Esophagus muscularis mucosa (tissue), 4 donors: ENCODE data around the gene UBE3D. TPM values are rescaled to one million over a fixed set of nuclear protein-coding genes. Genes with fewer than 3 reads are reported as not detected.
A peak's percentile ranks its signal among the peaks of the same experiment; 100 is the strongest.

Experiments used
- DNase-seq: peaks from one replicate; pipeline ENCODE4 v3.0.0-alpha.2; 2017; ENCODE audit errors: extremely low spot score
- H3K27ac ChIP-seq, 4 donors: fragments of 200-600 bp; sonication (generic); replicated peaks in 1 of 4; 1 replicate in 3 of 4; 2 replicates in 1 of 4; pipeline ENCODE4 v1.5.1; 2016 to 2019; ENCODE audit warnings: mild to moderate bottlenecking in 1 of 4
- H3K27me3 ChIP-seq, 4 donors: fragments of 200-600 bp; sonication (generic); one replicate each; pipeline versions ENCODE4 v1.5.1 to v1.6.0; 2016 to 2019
- H3K36me3 ChIP-seq, 4 donors: fragments of 200-600 bp; sonication (generic); one replicate each; pipeline ENCODE4 v1.5.1; 2016 to 2019
- H3K4me1 ChIP-seq, 4 donors: fragments of 200-600 bp; sonication (generic); one replicate each; pipeline ENCODE4 v1.5.1; 2016 to 2019
- H3K4me3 ChIP-seq, 4 donors: fragments of 200-600 bp; sonication (generic); 1 replicate in 2 of 4; 2 replicates in 2 of 4; pipeline ENCODE4 v1.5.1; 2016 to 2019; ENCODE audit warnings: mild to moderate bottlenecking in 4 of 4, moderate library complexity in 1 of 4
- H3K9me3 ChIP-seq, 4 donors: fragments of 200-600 bp; sonication (generic); 1 replicate in 3 of 4; 2 replicates in 1 of 4; pipeline ENCODE4 v1.5.1; 2016 to 2019
- CTCF ChIP-seq, 3 experiments: fragments of 200-600 bp in 2 of 3; fragments of 450-650 bp in 1 of 3; sonication (generic) in 2 of 3; IDR thresholded peaks; one replicate each; pipeline ENCODE4 v1.5.1; 2017 to 2019; ENCODE audit warnings: antibody characterized with exemption in 3 of 3, mild to moderate bottlenecking in 2 of 3, moderate library complexity in 1 of 3
- EP300 ChIP-seq: sonication (generic); formaldehyde crosslinking; IDR thresholded peaks from one replicate; pipeline ENCODE4 v1.6.1; 2017; ENCODE audit warnings: antibody characterized with exemption
- POLR2A ChIP-seq: fragments of 450-650 bp; IDR thresholded peaks from one replicate; pipeline ENCODE4 v1.6.1; 2017; ENCODE audit warnings: antibody characterized with exemption, moderate library complexity, mild to moderate bottlenecking, low read depth
- POLR2AphosphoS5 ChIP-seq, 2 donors: sonication (generic); formaldehyde crosslinking; IDR thresholded peaks; one replicate each; pipeline ENCODE4 v1.6.1; 2017; ENCODE audit warnings: antibody characterized with exemption in 2 of 2
- WGBS: methylation state at CpG from one replicate; pipeline ENCODE4 v1.1.5; 2018; 5-methylcytosine and 5-hydroxymethylcytosine counted together
- intact Hi-C: fragments of 100-400 bp; cut with DNase I; formaldehyde crosslinking; loops from one replicate; pipeline ENCODE4 v1.15.1; 2023
- total RNA-seq, 4 donors: library from RNA; depleted of rRNA; stranded (reverse); fragments of >200 nt; gene quantifications; one replicate each; pipeline versions ENCODE4 v1.1.0 to v1.2.1, GENCODE V29; 2016

Gene UBE3D
- total RNA-seq, 4 donors from 2014 or later = 5.3 to 10.0 (median 6.4) TPM

GRCh38 chr6:82908661-82909060, 157.0 kb downstream of the UBE3D start:
- Histone ChIP-seq H3K36me3 (no peaks in the 10 kb centered on the region), H3K27ac (peak overlapping the region in 3 of 4 donors; percentile 8 to 57 (median 10)), H3K9me3 (no peaks in the 10 kb centered on the region), H3K4me1 (peaks cover 8 to 56% (median 43%) of the 10 kb centered on the region in 4 donors), H3K27me3 (no peaks in the 10 kb centered on the region), H3K4me3 (no peak overlapping the region)
- intact Hi-C loops = no loop called here
- TF ChIP-seq POLR2A = no peak
- TF ChIP-seq CTCF (IDR thresholded peaks at IDR 0.05) = no peak
- no peak for TF ChIP-seq EP300
- TF ChIP-seq POLR2AphosphoS5 (IDR thresholded peaks at IDR 0.05) = no peak
- no peak for DNase-seq
- 43% methylated on average over 2 of the region's 2 CpGs for WGBS

- Histone ChIP-seq H3K4me3 (no peak overlapping the region), H3K27me3 (no peaks in the 10 kb centered on the region), H3K4me1 (peaks cover 8 to 55% (median 43%) of the 10 kb centered on the region in 4 donors), H3K36me3 (no peaks in the 10 kb centered on the region), H3K27ac (peak overlapping the region in 2 of 4 donors; percentile 7 to 20), H3K9me3 (no peaks in the 10 kb centered on the region)
- TF ChIP-seq EP300 (no peak), POLR2A (no peak), POLR2AphosphoS5 (IDR thresholded peaks at IDR 0.05) (no peak), CTCF (IDR thresholded peaks at IDR 0.05) (no peak)
- intact Hi-C loops = no loop called here
- no peak for DNase-seq
- 5% methylated on average over 1 of the region's 1 CpG for WGBS
Measured at GRCh38 chr6:82906951-82907350, 158.7 kb downstream of the UBE3D start.

- no peak for DNase-seq
- Histone ChIP-seq H3K9me3 (no peaks in the 10 kb centered on the region), H3K4me1 (peaks cover 8 to 55% (median 39%) of the 10 kb centered on the region in 4 donors), H3K36me3 (no peaks in the 10 kb centered on the region), H3K4me3 (no peak overlapping the region), H3K27ac (peak overlapping the region in 2 of 4 donors; percentile 7 to 20), H3K27me3 (no peaks in the 10 kb centered on the region)
- intact Hi-C loops = no loop called here
- TF ChIP-seq POLR2A = no peak
- no peak for TF ChIP-seq CTCF (IDR thresholded peaks at IDR 0.05)
- no peak for TF ChIP-seq EP300
- no peak for TF ChIP-seq POLR2AphosphoS5 (IDR thresholded peaks at IDR 0.05)
Measured at GRCh38 chr6:82906489-82906888, 159.2 kb downstream of the UBE3D start.

GRCh38 chr6:82904860-82905259, 160.8 kb downstream of the UBE3D start:
- Histone ChIP-seq H3K9me3 (no peaks in the 10 kb centered on the region), H3K4me3 (no peak overlapping the region), H3K27me3 (no peaks in the 10 kb centered on the region), H3K27ac (no peak overlapping the region), H3K36me3 (no peaks in the 10 kb centered on the region), H3K4me1 (peaks cover 0 to 39% (median 24%) of the 10 kb centered on the region in 4 donors)
- intact Hi-C loops = no loop called here
- no peak for TF ChIP-seq EP300
- no peak for TF ChIP-seq POLR2A
- no peak for TF ChIP-seq POLR2AphosphoS5 (IDR thresholded peaks at IDR 0.05)
- TF ChIP-seq CTCF (IDR thresholded peaks at IDR 0.05) = no peak
- DNase-seq = no peak
- WGBS = 72% methylated on average over 1 of the region's 1 CpG

GRCh38 chr6:82904257-82904656, 161.4 kb downstream of the UBE3D start:
- Histone ChIP-seq H3K27ac (no peak overlapping the region), H3K9me3 (no peaks in the 10 kb centered on the region), H3K27me3 (no peaks in the 10 kb centered on the region), H3K4me1 (peaks cover 0 to 33% (median 18%) of the 10 kb centered on the region in 4 donors), H3K4me3 (no peak overlapping the region), H3K36me3 (no peaks in the 10 kb centered on the region)
- WGBS = 41% methylated on average over 4 of the region's 4 CpGs
- DNase-seq = no peak
- intact Hi-C loops = no loop called here
- TF ChIP-seq POLR2A (no peak), CTCF (IDR thresholded peaks at IDR 0.05) (no peak), EP300 (no peak), POLR2AphosphoS5 (IDR thresholded peaks at IDR 0.05) (no peak)
